Measurements from ENCODE around the gene DLST. TPM values are rescaled to one million over a fixed set of nuclear protein-coding genes. Genes with fewer than 3 reads are reported as not detected.

Gene DLST
- total RNA-seq, 1 experiment from 2014 or later = 68.8 TPM

- BruUV-seq (replicated peaks) = no TSS peak
- no peaks in the 10 kb centered on the region for H3K9me3 ChIP-seq (ENCODE audit: control insufficient read depth, insufficient read depth, low read depth, low read length)
- no peak for DNase-seq (ENCODE audit: low read depth, low spot score)
- H3K4me3 ChIP-seq (ENCODE audit: low read depth in 2 of 2, low read length in 2 of 2) = no peak overlapping the region
- no peaks in the 10 kb centered on the region for H3K27me3 ChIP-seq (ENCODE audit: control insufficient read depth, insufficient read depth, low read length)
- ATAC-seq = peak; percentile 23; the same call in 1 of the 2 replicates
- ChIA-PET CTCF (interaction anchor here (2.0 kb wide), 1 partner anchor 44 kb away, joined by 13 read pairs; no protein-coding TSS in a partner anchor), POLR2A (interaction anchor here (0.6 kb wide), 1 partner anchor 170 kb away, joined by 7 read pairs; no protein-coding TSS in a partner anchor)
- H3K4me1 ChIP-seq (ENCODE audit: control insufficient read depth, insufficient read depth, low read length) = no peaks in the 10 kb centered on the region
- no peak overlapping the region for H3K27ac ChIP-seq (ENCODE audit: low read length)
- intact Hi-C loops (cut with micrococcal nuclease; ENCODE audit: unreplicated experiment) (loop anchor here (2.0 kb wide), 1 partner anchor 44 kb away; no protein-coding TSS in a partner anchor), in situ Hi-C loops (cut with HindIII; ENCODE audit: low pct_unique_long_range_greater_than_20kb, low sequenced_read_pairs) (no loop called here)
- H3K36me3 ChIP-seq (ENCODE audit: control insufficient read depth, insufficient read depth, low read length) = peaks cover 8% of the 10 kb centered on the region; the same call in 1 of the 2 replicates
- TF ChIP-seq POLR2AphosphoS5 (IDR thresholded peaks at IDR 0.05; ENCODE audit: low read depth, low read length) (no peak), SIN3A (IDR thresholded peaks at IDR 0.05; ENCODE audit: borderline replicate concordance, insufficient read depth, low read depth, low read length) (no peak), REST (IDR thresholded peaks at IDR 0.05; ENCODE audit: insufficient read depth in 1 of 2, low read depth in 2 of 2, low read length in 1 of 2) (no peak), TCF7L2 (IDR thresholded peaks at IDR 0.05; ENCODE audit: low read depth, low read length) (no peak), CTCF (IDR thresholded peaks at IDR 0.05) (no peak)
Observed at GRCh38 chr14:74904635-74905503, 23.2 kb downstream of the DLST start.

- in situ Hi-C loops (cut with HindIII; ENCODE audit: low pct_unique_long_range_greater_than_20kb, low sequenced_read_pairs) = no loop called here
Observed at GRCh38 chr14:74905595-74906142, 24.0 kb downstream of the DLST start.

More at GRCh38 chr14:74905595-74906142, 24.0 kb downstream of the DLST start:
- ATAC-seq (peak; percentile 49), DNase-seq (ENCODE audit: low read depth, low spot score) (no peak)
- Histone ChIP-seq H3K36me3 (ENCODE audit: control insufficient read depth, insufficient read depth, low read length) (peaks cover 3% of the 10 kb centered on the region; the same call in 1 of the 2 replicates), H3K4me1 (ENCODE audit: control insufficient read depth, insufficient read depth, low read length) (no peaks in the 10 kb centered on the region), H3K4me3 (ENCODE audit: low read depth in 2 of 2, low read length in 2 of 2) (no peak overlapping the region), H3K9me3 (ENCODE audit: control insufficient read depth, insufficient read depth, low read depth, low read length) (no peaks in the 10 kb centered on the region), H3K27ac (ENCODE audit: low read length) (no peak overlapping the region), H3K27me3 (ENCODE audit: control insufficient read depth, insufficient read depth, low read length) (no peaks in the 10 kb centered on the region)
- ChIA-PET POLR2A (interaction anchor here (0.6 kb wide), 1 partner anchor 171 kb away, joined by 7 read pairs; no protein-coding TSS in a partner anchor), CTCF (interaction anchor here (0.5 to 2.0 kb wide), 6 partner anchors 13 to 297 kb away, joined by 3 to 13 read pairs (median 4); no protein-coding TSS in a partner anchor)
- intact Hi-C loops (cut with micrococcal nuclease; ENCODE audit: unreplicated experiment) = loop anchor here (2.0 kb wide), 1 partner anchor 45 kb away; no protein-coding TSS in a partner anchor
- BruUV-seq (replicated peaks) = no TSS peak
- TF ChIP-seq POLR2AphosphoS5 (IDR thresholded peaks at IDR 0.05; ENCODE audit: low read depth, low read length) (no peak), CTCF (IDR thresholded peaks at IDR 0.05) (peak; percentile 91)
